SK-N-SH (cell line): ENCODE measurements around the gene FMNL2.

Source experiments
- CTCF ChIP-seq: fragments of 200-600 bp; sonication (generic); IDR thresholded peaks from 2 replicates; pipeline ENCODE4 v1.6.1; 2017; ENCODE audit warnings: antibody characterized with exemption, mild to moderate bottlenecking, moderate library complexity
- RCOR1 ChIP-seq: fragments of 150-350 bp; IDR thresholded peaks from 2 replicates; pipeline ENCODE4 v1.6.1; 2017; ENCODE audit warnings: antibody characterized with exemption, low read length
- RFX5 ChIP-seq: IDR thresholded peaks from 2 replicates; pipeline ENCODE4 v1.6.1; 2012; ENCODE audit warnings: mild to moderate bottlenecking, improper control_type of control experiment, low read length

- peak; percentile 30; the same call in 1 of the 2 replicates for TF ChIP-seq CTCF
- no peak for TF ChIP-seq RCOR1
- no peak for TF ChIP-seq RFX5
These were observed at the start of gene FMNL2 for GRCh38 chr2:152335016-152335725.
